Peyer's patch (tissue), 4 donors: ENCODE results near the gene ELF1.

ENCODE experiments used
- CTCF ChIP-seq, 6 experiments: fragments of 450-650 bp in 4 of 6; fragments of 200-600 bp in 2 of 6; sonication (generic) in 1 of 6; IDR thresholded peaks; one replicate each; pipeline ENCODE4 v1.5.1; 2017 to 2019; ENCODE audit warnings: antibody characterized with exemption in 6 of 6, mild to moderate bottlenecking in 3 of 6, moderate library complexity in 1 of 6
- POLR2A ChIP-seq, 2 donors: fragments of 450-650 bp; IDR thresholded peaks; one replicate each; pipeline ENCODE4 v1.5.1; 2017; ENCODE audit warnings: antibody characterized with exemption in 2 of 2, mild to moderate bottlenecking in 2 of 2, moderate library complexity in 2 of 2

DNA sequence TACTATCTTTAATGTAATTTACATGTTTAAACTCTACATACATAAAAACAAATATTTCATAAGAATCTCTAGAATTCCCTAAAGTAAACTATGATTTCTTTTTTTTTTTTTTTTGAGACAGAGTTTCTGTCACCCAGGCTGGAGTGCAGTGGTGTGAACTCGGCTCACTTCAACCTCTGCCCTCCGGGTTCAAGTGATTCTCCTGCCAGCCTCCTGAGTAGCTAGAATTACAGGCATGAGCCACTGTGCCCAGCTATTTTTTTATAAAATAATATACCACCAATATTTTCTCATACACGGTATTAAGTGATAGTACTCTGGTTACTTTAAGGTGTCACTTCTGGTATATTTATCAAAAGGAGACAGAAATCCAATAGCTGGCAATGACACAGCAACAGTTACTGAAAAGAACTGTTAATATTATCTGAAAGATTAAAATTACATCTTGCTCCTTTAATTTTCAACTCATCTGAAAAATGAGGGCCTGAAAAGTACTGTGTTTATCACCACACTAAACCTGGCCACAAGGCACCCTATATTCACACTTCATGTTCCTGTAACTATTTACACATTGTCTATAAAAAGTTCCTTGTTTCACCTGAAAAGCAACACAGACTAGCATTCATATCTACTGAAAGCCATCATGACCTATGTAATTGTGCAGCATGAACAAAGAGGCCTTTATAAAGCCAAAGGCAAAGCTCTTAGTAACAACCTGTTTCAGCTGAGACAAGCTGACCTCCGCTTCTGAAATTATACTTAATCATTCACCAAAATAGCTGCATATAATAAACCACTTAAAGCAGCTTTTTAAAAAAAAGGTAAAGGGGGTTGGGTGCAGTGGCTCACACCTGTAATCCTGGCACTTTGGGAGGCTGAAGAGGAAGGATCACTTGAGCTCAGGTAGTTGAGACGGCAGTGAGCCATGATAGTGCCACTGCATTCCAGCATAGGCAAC is 123.6 kb downstream of the ELF1 start:
- TF ChIP-seq CTCF (IDR thresholded peaks at IDR 0.05) (peak in 1 of 6 experiments; percentile 20), POLR2A (IDR thresholded peaks at IDR 0.05) (no peak)
